ENCODE data around the gene SRPK1. TPM values are rescaled to one million over a fixed set of nuclear protein-coding genes. Genes with fewer than 3 reads are reported as not detected.

The SRPK1 gene
- total and polyA plus RNA-seq, 10 of the 15 experiments (the other 5 are each of a cell fraction or from before 2014, with no cell fraction given): 47.4 to 112 (median 85.8) TPM

- TF ChIP-seq, protein P1, sequence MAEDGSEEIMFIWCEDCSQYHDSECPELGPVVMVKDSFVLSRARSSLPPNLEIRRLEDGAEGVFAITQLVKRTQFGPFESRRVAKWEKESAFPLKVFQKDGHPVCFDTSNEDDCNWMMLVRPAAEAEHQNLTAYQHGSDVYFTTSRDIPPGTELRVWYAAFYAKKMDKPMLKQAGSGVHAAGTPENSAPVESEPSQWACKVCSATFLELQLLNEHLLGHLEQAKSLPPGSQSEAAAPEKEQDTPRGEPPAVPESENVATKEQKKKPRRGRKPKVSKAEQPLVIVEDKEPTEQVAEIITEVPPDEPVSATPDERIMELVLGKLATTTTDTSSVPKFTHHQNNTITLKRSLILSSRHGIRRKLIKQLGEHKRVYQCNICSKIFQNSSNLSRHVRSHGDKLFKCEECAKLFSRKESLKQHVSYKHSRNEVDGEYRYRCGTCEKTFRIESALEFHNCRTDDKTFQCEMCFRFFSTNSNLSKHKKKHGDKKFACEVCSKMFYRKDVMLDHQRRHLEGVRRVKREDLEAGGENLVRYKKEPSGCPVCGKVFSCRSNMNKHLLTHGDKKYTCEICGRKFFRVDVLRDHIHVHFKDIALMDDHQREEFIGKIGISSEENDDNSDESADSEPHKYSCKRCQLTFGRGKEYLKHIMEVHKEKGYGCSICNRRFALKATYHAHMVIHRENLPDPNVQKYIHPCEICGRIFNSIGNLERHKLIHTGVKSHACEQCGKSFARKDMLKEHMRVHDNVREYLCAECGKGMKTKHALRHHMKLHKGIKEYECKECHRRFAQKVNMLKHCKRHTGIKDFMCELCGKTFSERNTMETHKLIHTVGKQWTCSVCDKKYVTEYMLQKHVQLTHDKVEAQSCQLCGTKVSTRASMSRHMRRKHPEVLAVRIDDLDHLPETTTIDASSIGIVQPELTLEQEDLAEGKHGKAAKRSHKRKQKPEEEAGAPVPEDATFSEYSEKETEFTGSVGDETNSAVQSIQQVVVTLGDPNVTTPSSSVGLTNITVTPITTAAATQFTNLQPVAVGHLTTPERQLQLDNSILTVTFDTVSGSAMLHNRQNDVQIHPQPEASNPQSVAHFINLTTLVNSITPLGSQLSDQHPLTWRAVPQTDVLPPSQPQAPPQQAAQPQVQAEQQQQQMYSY (CRISPR knock-in tag; IDR thresholded peaks at IDR 0.05): no peak
- no peak for TF ChIP-seq ZSCAN29 (IDR thresholded peaks at IDR 0.05)
- no peak for TF ChIP-seq ZNF384 (IDR thresholded peaks at IDR 0.05; ENCODE audit: borderline replicate concordance, low read depth, low read length)
- TF ChIP-seq BCLAF1 (IDR thresholded peaks at IDR 0.05): no peak
- TF ChIP-seq CEBPB (IDR thresholded peaks at IDR 0.05; ENCODE audit: borderline replicate concordance in 1 of 2, low read depth in 2 of 2, low read length in 2 of 2): no peak
- no peak for TF ChIP-seq GABPA (IDR thresholded peaks at IDR 0.05; ENCODE audit: low read depth)
- TF ChIP-seq TCF12 (IDR thresholded peaks at IDR 0.05; ENCODE audit: low read depth, low read length): no peak
These were observed 89.5 kb downstream of the SRPK1 start (continued) for GRCh38 chr6:35831257-35832007.
